Fibroblast of lung (primary cell): Measurements from ENCODE around the gene ARHGEF35.

Experiments
- CTCF ChIP-seq, 2 donors: IDR thresholded peaks in 1 of 2; conservative IDR thresholded peaks in 1 of 2; 1 replicate in 1 of 2; 2 replicates in 1 of 2; pipeline ENCODE4 v1.5.1; 2011 to 2012; ENCODE audit warnings: low read length in 2 of 2, control low read depth in 1 of 2, inconsistent platforms in 1 of 2, low read depth in 1 of 2, mild to moderate bottlenecking in 1 of 2
- EZH2 ChIP-seq: IDR thresholded peaks from 2 replicates; pipeline ENCODE4 v1.5.1; 2012; ENCODE audit warnings: low read length, control low read depth, mild to moderate bottlenecking; ENCODE audit errors: missing control alignments

GRCh38 chr7:144148224-144148827, 47.3 kb downstream of the ARHGEF35 start:
- no peak for TF ChIP-seq EZH2
- no peak for TF ChIP-seq CTCF (conservative IDR thresholded peaks at IDR 0.05 in 1 of 2, IDR thresholded peaks at IDR 0.05 in 1 of 2; ENCODE audit: low read depth in 1 of 2, low read length in 2 of 2)
